Stimulated activated CD4-positive, alpha-beta T cell treated with anti-CD3 and anti-CD28 coated beads, TNF-alpha, amount 100 ng/mL, for 48 hours (primary cell): ENCODE measurements around the gene EEF1A2.

Source experiments
- DNase-seq, 3 donors: peaks; one replicate each; pipeline ENCODE4 v3.0.0-alpha.2; 2020; ENCODE audit warnings: low read depth in 3 of 3

EEF1A2 gene

DNA sequence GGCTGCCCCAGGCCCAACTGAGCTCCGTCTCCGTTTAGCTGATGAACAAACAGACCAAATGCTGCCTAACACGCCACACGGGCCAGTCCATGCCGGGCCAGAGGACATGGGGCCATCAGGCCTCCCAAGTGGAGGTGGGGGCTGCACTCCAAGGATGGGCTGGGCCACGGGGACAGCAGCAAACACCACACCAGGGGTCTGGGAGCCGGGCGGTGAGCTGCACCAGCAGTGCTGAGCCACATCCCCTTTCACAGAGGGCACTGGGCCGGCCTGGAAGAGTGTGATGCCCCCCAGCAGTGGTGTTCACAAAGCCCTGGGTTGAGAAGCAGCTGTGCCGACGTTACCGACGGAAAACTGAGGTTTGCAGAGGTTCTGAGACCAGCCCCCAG, 29.2 kb downstream of the EEF1A2 start:
- no peak for DNase-seq

DNA sequence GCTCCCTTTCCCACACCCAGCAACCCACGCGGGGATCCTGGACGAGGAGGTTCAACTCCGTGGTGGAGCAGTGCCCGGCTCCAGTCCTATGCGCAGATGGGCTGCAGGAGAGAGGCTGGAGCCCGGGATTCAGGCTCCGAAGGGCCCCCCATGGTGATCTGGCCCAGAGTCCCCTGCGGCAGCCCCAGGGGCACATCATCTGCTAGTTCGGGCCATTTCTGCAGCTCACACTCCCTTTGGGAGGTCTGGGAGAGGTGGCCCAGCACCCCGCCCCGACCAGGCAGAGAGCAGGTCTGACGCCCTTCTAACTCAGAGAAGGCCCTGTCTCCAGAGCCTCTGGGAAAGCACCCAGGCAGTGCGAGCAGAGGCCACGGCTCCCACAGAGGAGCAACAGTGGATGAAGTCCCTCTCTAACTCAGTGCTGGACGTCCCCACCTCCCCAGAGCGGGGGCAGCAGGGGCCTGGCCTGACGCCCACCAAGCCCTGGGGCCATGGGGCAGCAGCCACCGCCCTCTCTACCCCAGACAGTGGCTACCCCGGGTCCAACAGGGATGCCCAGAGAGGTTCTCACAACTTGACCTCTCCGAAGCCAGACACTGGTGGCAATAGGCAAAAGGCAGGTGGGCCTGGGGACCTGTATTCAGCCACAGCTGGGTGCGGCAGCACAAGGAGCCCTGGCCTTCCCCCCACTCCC, 29.7 kb downstream of the EEF1A2 start:
- no peak for DNase-seq

GRCh38 chr20:63468421-63468820, 30.5 kb downstream of the EEF1A2 start:
- DNase-seq: no peak

GRCh38 chr20:63467294-63468083, 31.4 kb downstream of the EEF1A2 start:
- no peak for DNase-seq

- no peak for DNase-seq
These were observed 32.0 kb downstream of the EEF1A2 start for GRCh38 chr20:63466861-63467260.

GRCh38 chr20:63466250-63466825, 32.5 kb downstream of the EEF1A2 start:
- DNase-seq: no peak

GRCh38 chr20:63465380-63466249, 33.3 kb downstream of the EEF1A2 start:
- DNase-seq: no peak

DNA sequence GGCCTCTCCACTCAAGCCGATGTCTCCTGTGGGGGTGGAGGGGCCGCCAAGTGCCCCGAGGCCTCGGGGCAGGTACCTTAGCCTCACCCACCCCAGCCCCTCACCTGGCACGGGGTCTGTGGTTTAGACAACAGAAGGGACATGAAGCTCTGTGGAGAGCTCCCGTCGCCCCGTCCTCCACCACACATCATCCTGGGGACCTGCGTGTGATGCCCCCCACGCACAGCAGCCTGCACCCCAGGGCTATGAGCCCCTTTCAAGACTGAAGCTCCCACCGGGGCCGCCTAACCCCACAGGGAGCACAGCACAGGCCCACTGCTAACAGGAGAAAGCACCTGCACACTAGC, 34.6 kb downstream of the EEF1A2 start:
- DNase-seq: no peak

- DNase-seq: no peak
These were observed 35.2 kb downstream of the EEF1A2 start for GRCh38 chr20:63463400-63464288.

- no peak for DNase-seq
These were observed 36.6 kb downstream of the EEF1A2 start for GRCh38 chr20:63462244-63462643.

- no peak for DNase-seq
These were observed 37.6 kb downstream of the EEF1A2 start for GRCh38 chr20:63461104-63461763.

DNA sequence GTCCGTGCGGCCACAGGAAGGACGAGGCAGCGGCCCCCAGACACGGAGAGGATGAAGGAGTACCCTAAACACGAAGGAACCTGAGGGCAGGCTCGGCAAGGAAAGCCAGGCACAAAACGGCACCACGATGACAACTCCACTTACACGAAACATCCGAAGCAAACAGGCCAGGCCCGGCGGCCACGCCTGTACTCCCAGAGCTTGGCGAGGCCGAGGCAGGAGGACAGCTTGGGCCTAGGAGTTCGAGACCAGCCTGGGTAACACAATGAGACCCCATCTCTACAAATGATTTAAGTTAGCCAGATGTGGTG, 39.9 kb downstream of the EEF1A2 start:
- DNase-seq: no peak

GRCh38 chr20:63458170-63459069, 40.5 kb downstream of the EEF1A2 start:
- no peak for DNase-seq

DNA sequence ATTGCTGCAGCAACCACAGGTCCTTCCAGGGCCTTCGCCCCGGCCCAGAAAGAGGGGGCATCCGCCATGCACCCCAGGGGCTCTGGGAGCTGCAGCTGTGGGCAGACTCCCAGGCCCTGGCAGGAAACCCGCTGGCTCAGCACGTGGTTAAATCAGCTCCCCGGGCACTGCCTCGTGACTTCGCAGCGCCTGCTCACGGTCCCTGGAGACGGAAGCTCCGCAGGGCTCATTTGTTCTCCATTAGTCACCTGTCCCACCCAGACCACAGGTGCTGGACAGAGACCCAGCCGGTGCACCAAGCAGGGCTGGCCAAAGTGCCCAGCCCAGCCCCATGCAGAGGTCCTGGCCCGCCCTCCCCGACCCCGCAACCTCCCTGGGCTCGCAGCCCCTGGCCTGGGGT, 41.1 kb downstream of the EEF1A2 start:
- no peak for DNase-seq

- DNase-seq: no peak
These were observed 42.2 kb downstream of the EEF1A2 start for GRCh38 chr20:63456429-63457284.

GRCh38 chr20:63455568-63455859, 43.4 kb downstream of the EEF1A2 start:
- no peak for DNase-seq

GRCh38 chr20:63454731-63455567, 43.9 kb downstream of the EEF1A2 start:
- DNase-seq: no peak
